ENCODE results near the gene MXD4.
"Not testable (repeated sequence)": the region's sequence is repeated elsewhere in the genome, so short reads cannot be mapped to it uniquely, and the experiment has no call there.

Gene MXD4

GRCh38 chr4:2275044-2275397 lies 13.1 kb upstream of the MXD4 start:
- not testable (repeated sequence) for DNase-seq (ENCODE audit: low spot score)

GRCh38 chr4:2274320-2275043 lies 12.6 kb upstream of the MXD4 start:
- DNase-seq (ENCODE audit: low spot score) = no peak

- DNase-seq (ENCODE audit: low spot score) = no peak
Measured at GRCh38 chr4:2273657-2274319, 11.9 kb upstream of the MXD4 start.

- DNase-seq (ENCODE audit: low spot score) = no peak
Measured at GRCh38 chr4:2273221-2273620, 11.3 kb upstream of the MXD4 start.

- no peak for DNase-seq (ENCODE audit: low spot score)
Measured at GRCh38 chr4:2272828-2273120, 10.9 kb upstream of the MXD4 start.

- DNase-seq (ENCODE audit: low spot score) = no peak
Measured at GRCh38 chr4:2272026-2272827, 10.3 kb upstream of the MXD4 start.

- DNase-seq (ENCODE audit: low spot score) = no peak
Measured at GRCh38 chr4:2271279-2272025, 9.5 kb upstream of the MXD4 start.

GRCh38 chr4:2270341-2271165 lies 8.6 kb upstream of the MXD4 start:
- no peak for DNase-seq (ENCODE audit: low spot score)

GRCh38 chr4:2269618-2270163 lies 7.8 kb upstream of the MXD4 start:
- DNase-seq (ENCODE audit: low spot score) = no peak

GRCh38 chr4:2269206-2269531 lies 7.3 kb upstream of the MXD4 start:
- DNase-seq (ENCODE audit: low spot score) = no peak

GRCh38 chr4:2268357-2269205 lies 6.7 kb upstream of the MXD4 start:
- DNase-seq (ENCODE audit: low spot score) = no peak

- DNase-seq (ENCODE audit: low spot score) = no peak
Measured at GRCh38 chr4:2267841-2268240, 5.9 kb upstream of the MXD4 start.

GRCh38 chr4:2267320-2267811 lies 5.5 kb upstream of the MXD4 start:
- DNase-seq (ENCODE audit: low spot score) = no peak

GRCh38 chr4:2266821-2267220 lies 4.9 kb upstream of the MXD4 start:
- DNase-seq (ENCODE audit: low spot score) = no peak

GRCh38 chr4:2266181-2266580 lies 4.3 kb upstream of the MXD4 start:
- DNase-seq (ENCODE audit: low spot score) = no peak

GRCh38 chr4:2265113-2266110 lies 3.5 kb upstream of the MXD4 start:
- no peak for DNase-seq (ENCODE audit: low spot score)

- no peak for DNase-seq (ENCODE audit: low spot score)
Measured at GRCh38 chr4:2264481-2265041, 2.7 kb upstream of the MXD4 start.

GRCh38 chr4:2263926-2264321 lies 2.0 kb upstream of the MXD4 start:
- no peak for DNase-seq (ENCODE audit: low spot score)

GRCh38 chr4:2262944-2263250 lies 988 bp upstream of the MXD4 start:
- no peak for DNase-seq (ENCODE audit: low spot score)
